ENCODE results near the gene CT47A1.
"Not testable (repeated sequence)": the region's sequence is repeated elsewhere in the genome, so short reads cannot be mapped to it uniquely, and the experiment has no call there.

Gene CT47A1

DNA sequence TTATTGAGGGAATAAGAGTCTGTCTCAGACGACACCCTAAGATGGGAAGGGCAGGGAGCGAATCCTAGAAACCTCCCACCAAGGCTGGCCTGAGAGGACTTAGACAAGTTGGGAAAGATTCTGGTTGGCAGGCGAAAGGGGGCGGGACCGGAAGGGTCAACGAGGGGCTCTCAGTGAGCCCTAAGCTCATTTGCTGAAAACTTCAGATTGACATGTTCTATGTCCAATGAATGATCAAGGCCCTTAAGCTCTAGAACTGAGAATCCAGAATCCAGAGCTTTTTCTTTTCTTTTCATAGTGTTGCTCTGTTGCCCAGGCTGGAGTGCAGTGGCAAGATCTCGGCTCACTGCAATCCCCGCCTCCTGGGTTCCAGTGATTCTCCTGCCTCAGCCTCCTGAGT, at the start of gene CT47A1:
Gene CT47A1, minus strand, starts transcription at position 101 of the 400 bp plus-strand sequence. CDS start 231 bp downstream, outside the sequence.
- not testable (repeated sequence) for DNase-seq

DNA sequence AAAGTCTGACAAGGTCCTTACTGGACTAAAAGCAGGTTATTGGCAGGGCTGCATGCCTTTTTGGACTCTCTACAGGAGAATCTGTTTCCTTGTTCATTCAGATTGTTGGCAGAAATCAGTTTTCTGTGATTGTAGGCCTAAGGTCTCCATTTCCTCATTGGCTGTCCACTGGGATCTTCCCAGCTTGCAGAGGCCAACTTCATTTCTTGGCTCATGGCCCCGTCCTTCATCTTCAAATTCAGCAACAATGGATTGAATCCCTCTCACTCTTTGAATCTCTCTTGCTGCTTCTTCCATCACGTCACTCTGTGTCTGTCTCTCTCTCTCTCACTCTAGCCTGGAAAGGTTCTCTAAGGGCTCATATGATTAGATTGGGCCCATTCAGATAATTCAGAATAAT, 47.0 kb upstream of the CT47A1 start:
- DNase-seq, result no peak

DNA sequence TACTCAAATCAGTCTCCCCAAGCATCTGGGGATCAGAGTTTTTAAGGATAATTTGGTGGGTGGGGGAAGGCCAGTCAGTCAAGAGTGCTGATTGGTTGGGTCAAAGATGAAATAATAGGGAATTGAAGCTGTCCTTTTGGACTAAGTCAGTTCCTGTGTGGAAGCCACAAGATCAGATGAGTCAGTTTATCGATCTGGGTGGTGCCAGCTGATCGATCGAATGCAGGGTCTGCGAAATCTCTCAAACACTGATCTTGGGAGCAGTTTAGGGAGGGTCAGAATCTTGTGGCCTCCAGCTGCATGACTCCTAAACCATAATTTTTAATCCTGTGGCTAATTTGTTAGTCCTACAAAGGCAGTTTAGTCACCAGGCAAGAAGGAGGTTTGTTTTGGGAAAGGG, 44.5 kb upstream of the CT47A1 start:
- no peak for DNase-seq

DNA sequence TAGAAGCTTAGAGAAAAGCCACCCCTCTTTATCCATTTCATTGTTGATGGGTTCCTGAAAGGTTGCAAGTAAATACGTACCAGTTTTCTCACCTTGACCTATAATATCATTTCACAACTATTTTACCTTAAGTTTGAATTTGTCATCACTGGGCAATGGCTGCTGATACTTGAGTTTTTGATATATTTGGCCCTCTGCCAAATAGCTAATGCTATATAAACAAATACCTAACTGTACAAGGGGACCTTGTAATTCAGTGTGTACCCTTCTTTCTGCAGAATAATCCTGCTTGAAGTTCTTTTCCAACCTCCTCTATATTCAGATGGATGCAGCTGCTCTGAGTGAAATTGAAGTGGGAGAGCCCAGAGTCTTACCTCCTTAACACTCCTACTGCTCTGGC, 42.9 kb upstream of the CT47A1 start:
- DNase-seq, result no peak

DNA sequence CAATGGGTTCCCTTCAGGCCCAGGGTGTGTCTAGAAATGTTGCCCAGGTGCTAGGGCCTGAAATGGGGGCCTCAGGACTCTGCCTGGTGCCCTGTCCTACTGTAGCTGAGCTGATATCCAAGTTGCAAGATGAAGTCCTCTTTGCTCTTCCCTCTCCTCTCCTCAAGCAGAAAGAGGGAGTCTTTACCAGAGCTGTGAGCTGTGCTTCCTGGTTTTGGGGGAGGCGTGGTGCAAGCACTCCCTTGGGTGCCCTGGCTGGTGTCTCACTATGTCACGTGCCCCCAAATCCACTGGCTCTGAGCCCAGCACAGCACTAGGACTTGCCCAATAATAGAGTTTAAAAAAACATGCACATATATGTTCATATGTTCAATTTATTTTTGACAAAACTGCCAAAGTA, 29.3 kb upstream of the CT47A1 start:
- no peak for DNase-seq

DNA sequence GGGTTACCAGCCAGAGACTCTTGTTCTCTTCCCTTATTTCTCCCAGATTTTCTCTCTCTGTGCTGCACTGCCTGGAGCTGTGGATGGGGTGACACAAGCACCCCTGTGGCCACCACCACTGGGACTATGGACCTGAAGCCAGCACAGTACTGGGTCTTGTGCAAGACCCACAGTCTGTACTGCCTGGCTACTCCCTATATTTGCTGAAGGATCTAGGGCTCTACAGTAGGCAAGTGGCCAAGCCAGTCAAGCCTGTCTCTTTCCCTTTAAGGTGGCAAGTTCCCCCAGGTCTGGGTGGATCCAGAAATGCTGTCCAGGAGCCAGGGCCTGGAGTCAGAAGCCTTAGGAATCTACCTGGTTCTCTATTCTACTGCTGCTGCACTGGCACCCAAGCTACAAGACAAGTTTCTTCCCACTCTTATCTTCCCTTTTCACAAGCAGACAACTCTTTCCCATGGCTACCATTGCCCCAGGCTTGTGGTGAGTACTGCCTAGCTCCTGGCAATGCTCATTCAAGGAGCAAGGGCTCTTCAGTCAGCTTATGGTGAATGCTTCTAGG, 28.4 kb upstream of the CT47A1 start:
- DNase-seq, result no peak

DNA sequence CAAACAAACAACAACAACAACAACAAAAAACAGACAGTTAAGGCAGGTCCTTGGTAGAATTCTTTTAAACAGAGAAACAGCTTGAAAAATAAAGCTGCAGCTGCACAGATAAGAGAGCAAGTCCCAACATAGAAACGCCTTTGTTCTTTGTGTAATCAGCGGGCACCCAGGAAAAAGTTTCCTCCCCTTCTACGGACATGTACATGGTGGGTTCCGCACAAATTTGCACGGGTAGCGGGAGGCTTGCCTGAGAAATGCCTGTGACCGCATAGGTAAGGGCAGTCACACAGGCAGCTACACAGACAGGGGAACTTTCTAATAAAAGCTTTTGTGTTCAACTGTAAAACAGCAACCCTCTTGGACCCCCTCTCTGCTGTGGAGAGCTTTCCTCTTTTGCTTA, 25.7 kb upstream of the CT47A1 start:
- no peak for DNase-seq

DNA sequence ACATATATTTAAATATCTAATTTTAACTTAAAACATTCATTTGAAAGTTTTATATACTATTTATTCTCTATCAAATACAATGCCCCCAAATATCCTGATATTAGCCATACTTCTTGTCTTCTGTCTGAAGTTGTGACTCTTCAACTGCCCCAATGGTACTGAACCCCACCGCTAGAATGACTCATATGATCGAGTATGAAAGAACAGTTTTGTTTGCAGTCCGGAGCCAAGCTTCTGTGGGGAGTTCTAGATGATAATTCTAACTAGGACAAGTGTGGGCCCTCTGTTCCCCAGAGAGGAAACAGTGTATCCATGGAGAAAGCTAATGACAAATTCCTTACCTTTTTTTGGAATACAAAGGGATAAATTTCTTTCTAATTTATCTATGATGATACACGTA, 24.7 kb upstream of the CT47A1 start:
- DNase-seq, result no peak

DNA sequence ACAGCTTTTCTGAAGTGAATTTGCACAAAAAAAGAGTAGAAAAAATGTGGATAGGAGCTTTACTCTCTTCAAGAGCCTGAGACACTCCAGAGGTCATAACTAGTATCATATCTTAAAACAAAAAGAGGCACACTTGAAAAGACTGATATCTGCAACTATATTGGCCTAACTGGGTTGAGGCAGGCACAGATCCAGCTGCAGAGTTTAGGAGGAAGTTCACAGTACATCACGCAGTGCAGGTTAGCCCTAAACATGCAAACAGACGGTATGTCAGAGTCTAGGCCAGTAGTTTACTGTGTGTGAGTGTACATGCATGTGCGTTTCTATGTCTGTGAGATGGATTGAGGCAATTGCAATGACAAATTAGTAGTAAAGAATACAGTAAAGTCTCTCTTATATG, 24.2 kb upstream of the CT47A1 start:
- no peak for DNase-seq

DNA sequence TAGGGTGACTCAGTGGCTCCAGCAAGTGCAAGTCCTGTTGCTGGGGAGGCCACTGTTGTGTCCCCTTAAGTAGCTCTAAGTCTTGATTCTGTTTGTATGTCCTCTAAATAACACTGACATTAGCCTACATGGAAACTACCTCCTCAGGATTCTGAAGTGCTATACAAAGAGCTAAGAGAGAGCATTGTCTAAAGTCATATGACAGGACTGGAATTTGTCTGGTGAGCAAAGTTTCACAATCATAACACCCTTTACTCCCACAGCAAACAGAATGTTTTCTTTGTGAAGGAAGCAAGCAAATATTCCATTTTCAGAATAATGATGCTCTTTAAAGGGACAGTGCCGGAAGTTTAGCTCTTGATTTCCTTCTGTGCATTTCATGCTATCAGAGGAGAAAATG, 23.4 kb upstream of the CT47A1 start:
- DNase-seq, result no peak

DNA sequence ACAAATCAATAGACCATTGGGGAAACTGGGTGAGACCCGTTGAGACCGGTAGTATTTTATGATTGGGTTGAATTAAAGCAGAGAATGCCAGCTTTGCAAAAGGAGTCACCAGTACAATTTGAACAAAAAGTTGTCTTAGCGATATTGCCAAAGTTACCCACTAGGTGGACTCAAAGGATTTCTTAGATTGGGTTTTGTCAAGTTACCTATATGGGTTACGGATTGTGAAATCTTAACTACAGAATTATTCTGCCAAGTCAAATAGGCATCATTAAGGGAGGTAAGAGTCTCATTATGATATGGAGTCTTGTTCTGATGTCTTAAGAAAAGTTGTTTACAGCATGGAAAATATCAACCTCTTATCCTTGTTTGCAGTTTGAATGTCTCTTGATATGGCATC, 15.0 kb upstream of the CT47A1 start:
- no peak for DNase-seq

DNA sequence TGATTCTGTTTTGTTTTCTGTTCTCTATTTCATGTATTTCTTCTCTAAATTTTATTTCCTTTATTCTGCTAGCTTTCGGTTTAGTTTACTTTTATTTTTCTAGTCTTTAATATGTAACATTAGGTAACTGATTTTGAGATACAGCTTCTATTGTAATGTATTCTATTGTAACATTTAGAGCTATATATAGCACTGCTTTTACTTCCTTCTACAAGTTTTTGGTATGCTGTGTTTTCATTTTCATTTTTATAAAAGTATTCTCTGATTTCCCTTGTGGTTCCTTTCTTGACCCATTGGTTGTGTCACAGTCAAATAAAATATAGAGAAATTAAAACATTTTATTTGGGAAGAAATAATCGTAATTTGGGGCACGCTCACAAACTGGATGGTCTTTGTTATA, 13.9 kb upstream of the CT47A1 start:
- no peak for DNase-seq

DNA sequence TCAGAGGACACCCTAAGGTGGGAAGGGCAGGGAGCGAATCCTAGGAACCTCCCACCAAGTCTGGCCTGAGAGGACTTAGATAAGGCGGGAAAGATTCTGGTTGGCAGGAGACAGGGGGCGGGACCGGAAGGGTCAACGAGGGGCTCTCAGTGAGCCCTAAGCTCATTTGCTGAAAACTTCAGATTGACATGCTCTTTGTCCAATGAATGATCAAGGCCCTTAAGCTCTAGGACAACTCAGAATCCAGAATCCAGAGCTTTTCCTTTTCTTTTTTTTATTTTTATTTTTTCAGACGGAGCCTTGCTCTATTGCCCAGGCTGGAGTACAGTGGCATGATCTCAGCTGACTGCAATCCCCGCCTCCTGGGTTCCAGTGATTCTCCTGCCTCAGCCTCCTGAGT, 29.1 kb downstream of the CT47A1 start, which contains the start of gene CT47A7:
Gene CT47A7, minus strand, starts transcription at position 101 of the 400 bp plus-strand sequence. CDS start 255 bp downstream, outside the sequence.
- DNase-seq, result not testable (repeated sequence)
